GM18502 (cell line): ENCODE results near the gene ROR1.
"Not testable (repeated sequence)": the region's sequence is repeated elsewhere in the genome, so short reads cannot be mapped to it uniquely, and the experiment has no call there.

ENCODE experiments used
- ATAC-seq: cut with Tn5 transposase; IDR thresholded peaks from one replicate; pipeline ENCODE4 v1.9.1; 2021; ENCODE audit warnings: mild to moderate bottlenecking; ENCODE audit not compliant: unreplicated experiment, poor library complexity

The ROR1 gene

GRCh38 chr1:63757334-63757733, 16.5 kb upstream of the ROR1 start:
- no peak for ATAC-seq

GRCh38 chr1:63758791-63759190, 15.0 kb upstream of the ROR1 start:
- no peak for ATAC-seq

GRCh38 chr1:63759778-63760177, 14.0 kb upstream of the ROR1 start:
- no peak for ATAC-seq

GRCh38 chr1:63770381-63770780, 3.4 kb upstream of the ROR1 start:
- ATAC-seq, result no peak

GRCh38 chr1:63772201-63772600, 1.6 kb upstream of the ROR1 start:
- ATAC-seq, result no peak

GRCh38 chr1:63772876-63773275, 941 bp upstream of the ROR1 start:
- ATAC-seq, result no peak

GRCh38 chr1:63773496-63773814, 362 bp upstream of the ROR1 start:
- ATAC-seq, result peak; percentile 18

GRCh38 chr1:63774617-63775417, 1.0 kb downstream of the ROR1 start:
- ATAC-seq, result peak; percentile 3

GRCh38 chr1:63775418-63776127, 1.8 kb downstream of the ROR1 start:
- ATAC-seq, result no peak

GRCh38 chr1:63777286-63777685, 3.5 kb downstream of the ROR1 start:
- ATAC-seq, result no peak

GRCh38 chr1:63777965-63778880, 4.4 kb downstream of the ROR1 start:
- no peak for ATAC-seq

- ATAC-seq, result no peak
These were observed 5.8 kb downstream of the ROR1 start for GRCh38 chr1:63779338-63780211.

GRCh38 chr1:63780565-63780964, 6.7 kb downstream of the ROR1 start:
- no peak for ATAC-seq

- ATAC-seq, result no peak
These were observed 9.2 kb downstream of the ROR1 start for GRCh38 chr1:63782982-63783381.

GRCh38 chr1:63784083-63784482, 10.3 kb downstream of the ROR1 start:
- ATAC-seq, result no peak

GRCh38 chr1:63784489-63785390, 10.9 kb downstream of the ROR1 start:
- ATAC-seq, result no peak

- ATAC-seq, result not testable (repeated sequence)
These were observed 13.5 kb downstream of the ROR1 start for GRCh38 chr1:63787270-63787669.

- no peak for ATAC-seq
These were observed 14.1 kb downstream of the ROR1 start for GRCh38 chr1:63787875-63788274.
